K562 (cell line): ENCODE data around the gene RMND5A. TPM values are rescaled to one million over a fixed set of nuclear protein-coding genes. Genes with fewer than 3 reads are reported as not detected.

ENCODE experiments used
- LCOR ChIP-seq: sonication (generic); formaldehyde crosslinking; IDR thresholded peaks from 2 replicates; pipeline ENCODE4 v1.8.0; 2022; ENCODE audit warnings: mild to moderate bottlenecking, missing genetic modification reagents
- SRSF3 ChIP-seq: fragments of 200-400 bp; formaldehyde crosslinking; IDR thresholded peaks from 2 replicates; pipeline ENCODE4 v1.6.1; 2016; ENCODE audit warnings: mild to moderate bottlenecking, low read length, moderate library complexity; ENCODE audit not compliant: insufficient read depth
- ZNF12 ChIP-seq: sonication (generic); formaldehyde crosslinking; IDR thresholded peaks from 2 replicates; pipeline ENCODE4 v1.4.0; 2020; ENCODE audit warnings: mild to moderate bottlenecking, missing genetic modification reagents
- ZNF146 ChIP-seq: IDR thresholded peaks from one replicate; pipeline ENCODE4 v1.6.1; 2018; ENCODE audit warnings: missing compliant biosample characterization; ENCODE audit not compliant: unreplicated experiment
- ZNF175 ChIP-seq: fragments of 200-800 bp; sonication (Bioruptor generic); IDR thresholded peaks from 2 replicates; pipeline ENCODE4 v1.6.1; 2016; ENCODE audit warnings: low read depth, mild to moderate bottlenecking, missing genetic modification characterization, missing compliant biosample characterization
- ZNF212 ChIP-seq: fragments of 450-650 bp; formaldehyde crosslinking; IDR thresholded peaks from 2 replicates; pipeline ENCODE4 v1.4.0; 2020; ENCODE audit warnings: mild to moderate bottlenecking
- ZNF780A ChIP-seq: fragments of 250-450 bp; sonication (Bioruptor Pico); IDR thresholded peaks from 2 replicates; pipeline ENCODE4 v1.5.0; 2021; ENCODE audit warnings: mild to moderate bottlenecking
- polyA plus RNA-seq, 8 experiments: library from polyadenylated mRNA; depleted of rRNA in 4 of 8; stranded (reverse) in 5 of 8; unstranded in 3 of 8; fragments of >200 nt; fragmentation: Nextera tagmentation in 2 of 8; fragmentation: Illumina TruSeq in 1 of 8; extraction: Ambion mirVana in 2 of 8; extraction: Trizol in 1 of 8; gene quantifications; 2 replicates each; pipeline versions ENCODE4 v1.2.1 to v1.2.3, GENCODE V29; 2011 to 2014; ENCODE audit warnings: inconsistent platforms in 1 of 8, missing spikeins in 1 of 8
- total RNA-seq, 7 experiments: library from RNA; depleted of rRNA in 6 of 7; stranded (reverse); fragments of >200 nt in 6 of 7; fragmentation: Illumina TruSeq in 2 of 7; extraction: Trizol in 2 of 7; gene quantifications; 2 replicates each; pipeline versions ENCODE4 v1.2.1 to v1.2.3, GENCODE V29; 2011 to 2021; ENCODE audit warnings: low replicate concordance in 1 of 7
- TF ChIP-seq, protein P1 (sequence below), 2 experiments: IDR thresholded peaks; 2 replicates each; pipeline ENCODE4 v1.6.1; 2012; ENCODE audit warnings: improper control_type of control experiment in 2 of 2, low read depth in 2 of 2, low read length in 2 of 2, borderline replicate concordance in 1 of 2
- TF ChIP-seq, protein P2 (sequence below): fragments of 250-450 bp; sonication (Bioruptor Pico); IDR thresholded peaks from 2 replicates; pipeline ENCODE4 v1.8.0; 2022; ENCODE audit warnings: inconsistent platforms, mild to moderate bottlenecking, moderate library complexity, borderline replicate concordance

The RMND5A gene
- total and polyA plus RNA-seq, 9 of the 15 experiments (the other 6 are each of a cell fraction or from before 2014, with no cell fraction given) = 13.2 to 43.5 (median 34.1) TPM

DNA sequence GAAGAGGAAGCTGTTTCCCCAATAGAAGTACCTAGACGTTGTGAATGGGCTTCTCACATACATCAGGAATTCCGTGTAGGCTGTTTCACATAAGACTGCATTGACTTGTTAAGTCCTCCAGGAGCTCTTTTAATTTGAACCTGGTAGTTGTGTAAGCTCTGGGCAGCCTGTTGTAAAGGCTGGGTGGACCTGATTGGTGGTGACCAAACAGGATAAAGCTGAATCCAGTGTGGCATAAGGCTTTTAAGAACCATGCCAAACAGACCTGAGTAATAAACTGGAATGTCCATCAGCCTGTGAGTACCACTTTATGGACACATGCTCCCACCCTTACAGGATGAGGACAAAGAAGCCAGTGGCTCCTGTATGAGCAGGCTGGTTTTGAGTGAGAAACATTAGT lies 24.1 kb downstream of the RMND5A start (continued):
- TF ChIP-seq ZNF175 (CRISPR knock-in tag) (no peak), SRSF3 (no peak), ZNF146 (no peak), ZNF12 (CRISPR knock-in tag) (no peak), ZNF212 (CRISPR knock-in tag) (no peak), LCOR (CRISPR knock-in tag) (no peak), ZNF780A (CRISPR knock-in tag) (no peak)
- TF ChIP-seq, protein P1, sequence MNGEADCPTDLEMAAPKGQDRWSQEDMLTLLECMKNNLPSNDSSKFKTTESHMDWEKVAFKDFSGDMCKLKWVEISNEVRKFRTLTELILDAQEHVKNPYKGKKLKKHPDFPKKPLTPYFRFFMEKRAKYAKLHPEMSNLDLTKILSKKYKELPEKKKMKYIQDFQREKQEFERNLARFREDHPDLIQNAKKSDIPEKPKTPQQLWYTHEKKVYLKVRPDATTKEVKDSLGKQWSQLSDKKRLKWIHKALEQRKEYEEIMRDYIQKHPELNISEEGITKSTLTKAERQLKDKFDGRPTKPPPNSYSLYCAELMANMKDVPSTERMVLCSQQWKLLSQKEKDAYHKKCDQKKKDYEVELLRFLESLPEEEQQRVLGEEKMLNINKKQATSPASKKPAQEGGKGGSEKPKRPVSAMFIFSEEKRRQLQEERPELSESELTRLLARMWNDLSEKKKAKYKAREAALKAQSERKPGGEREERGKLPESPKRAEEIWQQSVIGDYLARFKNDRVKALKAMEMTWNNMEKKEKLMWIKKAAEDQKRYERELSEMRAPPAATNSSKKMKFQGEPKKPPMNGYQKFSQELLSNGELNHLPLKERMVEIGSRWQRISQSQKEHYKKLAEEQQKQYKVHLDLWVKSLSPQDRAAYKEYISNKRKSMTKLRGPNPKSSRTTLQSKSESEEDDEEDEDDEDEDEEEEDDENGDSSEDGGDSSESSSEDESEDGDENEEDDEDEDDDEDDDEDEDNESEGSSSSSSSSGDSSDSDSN (IDR thresholded peaks at IDR 0.05; ENCODE audit: borderline replicate concordance in 1 of 2, low read depth in 2 of 2, low read length in 2 of 2) = no peak
- TF ChIP-seq, protein P2, sequence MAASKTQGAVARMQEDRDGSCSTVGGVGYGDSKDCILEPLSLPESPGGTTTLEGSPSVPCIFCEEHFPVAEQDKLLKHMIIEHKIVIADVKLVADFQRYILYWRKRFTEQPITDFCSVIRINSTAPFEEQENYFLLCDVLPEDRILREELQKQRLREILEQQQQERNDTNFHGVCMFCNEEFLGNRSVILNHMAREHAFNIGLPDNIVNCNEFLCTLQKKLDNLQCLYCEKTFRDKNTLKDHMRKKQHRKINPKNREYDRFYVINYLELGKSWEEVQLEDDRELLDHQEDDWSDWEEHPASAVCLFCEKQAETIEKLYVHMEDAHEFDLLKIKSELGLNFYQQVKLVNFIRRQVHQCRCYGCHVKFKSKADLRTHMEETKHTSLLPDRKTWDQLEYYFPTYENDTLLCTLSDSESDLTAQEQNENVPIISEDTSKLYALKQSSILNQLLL = no peak
